Measurements from ENCODE around the gene TYRP1. TPM values are rescaled to one million over a fixed set of nuclear protein-coding genes. Genes with fewer than 3 reads are reported as not detected.

Gene TYRP1
- total RNA-seq, 1 donor from 2014 or later, result not detected

DNA sequence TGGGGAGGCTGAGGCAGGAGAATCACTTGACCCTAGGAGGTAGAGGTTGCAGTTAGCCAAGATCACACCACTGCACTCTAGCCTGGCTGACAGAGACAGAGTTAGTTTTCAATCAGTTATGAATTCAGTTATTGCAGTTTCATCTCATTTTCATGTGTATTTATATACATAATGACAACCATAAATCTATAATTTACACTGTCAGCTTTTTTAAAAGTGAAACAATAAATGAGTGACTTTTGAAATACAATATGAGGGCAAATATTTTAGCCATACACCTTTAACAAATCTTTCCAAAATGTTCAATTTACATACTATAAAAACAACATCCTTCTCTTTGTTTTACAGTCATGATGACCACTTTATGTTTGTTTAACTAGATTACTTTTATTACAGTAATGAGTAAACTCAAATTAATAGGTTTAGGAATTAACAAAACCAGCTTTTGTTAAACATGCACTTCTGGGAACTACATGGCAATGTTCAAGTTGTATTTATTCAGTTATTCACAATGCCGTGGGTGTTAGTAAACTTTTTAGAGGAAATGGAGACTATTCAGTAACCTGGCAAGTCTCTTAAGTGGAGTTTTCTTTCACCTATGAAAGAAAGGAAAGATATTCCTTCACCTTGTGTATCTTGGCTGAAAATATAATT, 12.7 kb downstream of the TYRP1 start:
- Histone ChIP-seq H3K27me3 (no peaks in the 10 kb centered on the region), H3K36me3 (no peaks in the 10 kb centered on the region), H3K4me1 (no peaks in the 10 kb centered on the region), H3K9me3 (no peaks in the 10 kb centered on the region), H3K4me3 (no peak overlapping the region), H3K27ac (no peak overlapping the region)
- no peak for DNase-seq (ENCODE audit: extremely low spot score in 2 of 2)
- TF ChIP-seq POLR2A (IDR thresholded peaks at IDR 0.05) (no peak), POLR2AphosphoS5 (IDR thresholded peaks at IDR 0.05; ENCODE audit: insufficient read depth in 1 of 2, low read depth in 1 of 2) (no peak)
- TF ChIP-seq, protein P1, sequence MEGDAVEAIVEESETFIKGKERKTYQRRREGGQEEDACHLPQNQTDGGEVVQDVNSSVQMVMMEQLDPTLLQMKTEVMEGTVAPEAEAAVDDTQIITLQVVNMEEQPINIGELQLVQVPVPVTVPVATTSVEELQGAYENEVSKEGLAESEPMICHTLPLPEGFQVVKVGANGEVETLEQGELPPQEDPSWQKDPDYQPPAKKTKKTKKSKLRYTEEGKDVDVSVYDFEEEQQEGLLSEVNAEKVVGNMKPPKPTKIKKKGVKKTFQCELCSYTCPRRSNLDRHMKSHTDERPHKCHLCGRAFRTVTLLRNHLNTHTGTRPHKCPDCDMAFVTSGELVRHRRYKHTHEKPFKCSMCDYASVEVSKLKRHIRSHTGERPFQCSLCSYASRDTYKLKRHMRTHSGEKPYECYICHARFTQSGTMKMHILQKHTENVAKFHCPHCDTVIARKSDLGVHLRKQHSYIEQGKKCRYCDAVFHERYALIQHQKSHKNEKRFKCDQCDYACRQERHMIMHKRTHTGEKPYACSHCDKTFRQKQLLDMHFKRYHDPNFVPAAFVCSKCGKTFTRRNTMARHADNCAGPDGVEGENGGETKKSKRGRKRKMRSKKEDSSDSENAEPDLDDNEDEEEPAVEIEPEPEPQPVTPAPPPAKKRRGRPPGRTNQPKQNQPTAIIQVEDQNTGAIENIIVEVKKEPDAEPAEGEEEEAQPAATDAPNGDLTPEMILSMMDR (IDR thresholded peaks at IDR 0.05), result no peak
- intact Hi-C loops (cut with DNase I), result no loop called here

- H3K9me3 ChIP-seq, result no peaks in the 10 kb centered on the region
- H3K4me1 ChIP-seq, result no peaks in the 10 kb centered on the region
- H3K36me3 ChIP-seq, result no peaks in the 10 kb centered on the region
- no peak for DNase-seq (ENCODE audit: extremely low spot score in 2 of 2)
- no peak overlapping the region for H3K4me3 ChIP-seq
- intact Hi-C loops (cut with DNase I), result no loop called here
- no peak overlapping the region for H3K27ac ChIP-seq
- no peak for TF ChIP-seq POLR2AphosphoS5 (IDR thresholded peaks at IDR 0.05; ENCODE audit: insufficient read depth in 1 of 2, low read depth in 1 of 2)
- TF ChIP-seq, protein P1 (IDR thresholded peaks at IDR 0.05), result no peak
- no peak for TF ChIP-seq POLR2A (IDR thresholded peaks at IDR 0.05)
- H3K27me3 ChIP-seq, result no peaks in the 10 kb centered on the region
These were observed 15.5 kb downstream of the TYRP1 start for GRCh38 chr9:12708562-12709298.

GRCh38 chr9:12712532-12712931, 19.3 kb downstream of the TYRP1 start:
- Histone ChIP-seq H3K4me1 (no peaks in the 10 kb centered on the region), H3K9me3 (no peaks in the 10 kb centered on the region), H3K36me3 (no peaks in the 10 kb centered on the region), H3K27ac (no peak overlapping the region), H3K27me3 (no peaks in the 10 kb centered on the region), H3K4me3 (no peak overlapping the region)
- no peak for DNase-seq (ENCODE audit: extremely low spot score in 2 of 2)
- intact Hi-C loops (cut with DNase I), result no loop called here
- TF ChIP-seq POLR2AphosphoS5 (IDR thresholded peaks at IDR 0.05; ENCODE audit: insufficient read depth in 1 of 2, low read depth in 1 of 2), result no peak
- TF ChIP-seq POLR2A (IDR thresholded peaks at IDR 0.05), result no peak

DNA sequence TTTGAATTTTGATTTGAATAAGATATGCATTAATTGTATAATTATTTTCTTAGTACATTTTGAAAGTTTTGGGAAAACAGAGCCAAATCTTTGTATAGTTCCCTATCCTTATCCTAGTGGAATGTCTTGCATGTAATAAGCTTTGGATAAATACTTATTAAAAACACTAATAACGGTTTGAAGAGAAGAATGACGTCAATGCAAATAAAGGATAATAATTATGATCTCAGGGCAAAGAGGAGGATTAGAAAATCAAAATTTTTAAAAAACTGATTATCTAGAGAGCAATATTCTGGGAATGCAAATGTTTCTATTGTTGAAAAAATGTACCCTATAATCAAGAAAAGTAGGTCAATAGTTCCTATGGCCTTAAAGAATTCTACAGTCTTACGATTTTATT, 22.1 kb downstream of the TYRP1 start:
- H3K9me3 ChIP-seq, result no peaks in the 10 kb centered on the region
- H3K36me3 ChIP-seq, result no peaks in the 10 kb centered on the region
- H3K27ac ChIP-seq, result no peak overlapping the region
- no peaks in the 10 kb centered on the region for H3K27me3 ChIP-seq
- no peak overlapping the region for H3K4me3 ChIP-seq
- TF ChIP-seq, protein P1 (IDR thresholded peaks at IDR 0.05), result no peak
- TF ChIP-seq POLR2A (IDR thresholded peaks at IDR 0.05), result no peak
- TF ChIP-seq POLR2AphosphoS5 (IDR thresholded peaks at IDR 0.05; ENCODE audit: insufficient read depth in 1 of 2, low read depth in 1 of 2), result no peak
- H3K4me1 ChIP-seq, result no peaks in the 10 kb centered on the region
- no peak for DNase-seq (ENCODE audit: extremely low spot score in 2 of 2)
- intact Hi-C loops (cut with DNase I), result no loop called here

DNA sequence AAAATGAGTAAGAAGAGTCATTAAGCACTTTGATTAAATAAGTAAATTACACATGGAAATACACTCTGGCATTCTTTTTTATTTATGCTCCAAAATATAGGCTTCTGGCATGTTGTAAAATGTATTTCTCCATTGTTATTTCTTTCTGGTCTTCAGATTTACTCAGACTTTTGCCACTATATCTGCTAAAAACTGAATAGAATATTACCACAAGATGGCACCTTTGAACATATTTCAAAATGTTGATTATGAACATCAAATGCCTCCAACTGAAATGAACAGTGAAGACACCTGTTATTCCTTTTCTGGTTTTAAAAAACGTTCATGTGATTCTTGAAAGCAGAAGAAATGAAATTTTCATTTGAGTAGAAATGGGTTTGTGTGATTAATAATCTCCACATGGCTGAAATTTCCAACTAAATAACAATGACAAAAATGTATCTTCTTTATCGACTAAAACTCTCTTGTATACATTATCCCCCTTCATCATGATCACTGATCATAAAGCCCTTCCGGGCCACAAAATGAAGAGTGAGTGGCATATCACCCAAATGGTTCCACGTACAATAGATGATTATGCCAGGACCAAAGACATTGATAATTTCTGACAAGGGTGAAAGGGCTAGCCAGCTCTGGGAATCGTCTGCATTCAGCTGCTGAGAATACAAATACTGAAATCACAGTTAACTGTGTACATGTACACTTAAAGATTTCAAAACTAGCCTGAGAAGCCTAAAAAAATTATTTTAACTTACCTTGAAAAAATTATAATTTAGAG, 23.8 kb downstream of the TYRP1 start:
- DNase-seq (ENCODE audit: extremely low spot score in 2 of 2), result no peak
- Histone ChIP-seq H3K36me3 (no peaks in the 10 kb centered on the region), H3K27me3 (no peaks in the 10 kb centered on the region), H3K4me3 (no peak overlapping the region), H3K27ac (no peak overlapping the region), H3K9me3 (no peaks in the 10 kb centered on the region), H3K4me1 (no peaks in the 10 kb centered on the region)
- intact Hi-C loops (cut with DNase I), result no loop called here
- TF ChIP-seq POLR2AphosphoS5 (IDR thresholded peaks at IDR 0.05; ENCODE audit: insufficient read depth in 1 of 2, low read depth in 1 of 2), result no peak
- TF ChIP-seq, protein P1 (IDR thresholded peaks at IDR 0.05), result no peak
- TF ChIP-seq POLR2A (IDR thresholded peaks at IDR 0.05), result no peak
